ENCODE data around the gene ASAP2.
A peak's percentile ranks its signal among the peaks of the same experiment; 100 is the strongest.

ASAP2 gene

DNA sequence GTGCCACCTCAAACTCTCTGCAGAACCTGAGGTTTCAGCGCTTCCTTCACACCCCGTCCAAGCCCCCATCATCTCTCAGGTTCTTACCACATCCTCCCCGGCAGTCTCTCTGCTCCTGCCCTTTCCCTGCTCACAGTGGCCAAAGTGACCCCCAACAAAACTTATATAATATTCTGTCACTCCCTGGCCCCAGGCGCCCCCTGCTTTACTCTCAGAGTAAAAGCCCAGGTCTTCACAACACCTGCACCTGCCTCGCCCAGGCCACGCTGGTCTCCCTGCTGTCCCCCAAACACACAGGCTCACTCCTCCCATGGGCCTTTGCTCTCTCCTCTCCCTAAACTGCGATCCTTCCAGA lies 210.3 kb downstream of the ASAP2 start:
- H3K4me2 ChIP-seq (ENCODE audit: insufficient read depth, low read length), result no peak overlapping the region

DNA sequence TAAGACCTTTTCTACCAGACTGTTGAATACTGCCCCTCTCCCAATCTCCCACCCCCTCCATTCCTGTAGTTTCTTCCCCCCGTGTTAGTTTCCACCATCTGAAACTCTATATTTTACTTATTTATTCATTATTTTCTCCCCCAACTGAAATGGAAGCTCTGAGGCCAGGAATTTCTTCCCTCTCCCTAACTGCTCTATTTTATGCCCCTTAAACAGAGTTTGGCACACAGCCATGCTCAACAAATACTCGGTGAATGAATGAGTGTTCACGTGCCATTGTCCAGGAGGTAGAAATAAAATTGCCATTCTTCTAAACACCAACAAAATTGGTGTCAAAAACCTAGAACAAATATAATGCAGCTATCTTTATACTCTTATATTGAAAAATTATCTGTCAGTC lies 211.1 kb downstream of the ASAP2 start:
- Histone ChIP-seq H3K36me3 (ENCODE audit: insufficient read depth, low read length) (peaks cover 33% of the 10 kb centered on the region), H3K4me3 (ENCODE audit: low read depth in 1 of 2, low read length in 2 of 2) (no peak overlapping the region), H3K9me3 (ENCODE audit: insufficient read depth, low read length, severe bottlenecking) (no peaks in the 10 kb centered on the region), H3K4me1 (ENCODE audit: insufficient read depth, low read length) (peaks cover 30% of the 10 kb centered on the region), H3K9ac (ENCODE audit: low read depth, low read length) (no peak overlapping the region), H3K4me2 (ENCODE audit: insufficient read depth, low read length) (no peak overlapping the region), H4K20me1 (ENCODE audit: insufficient read depth, low read length) (peaks cover 26% of the 10 kb centered on the region), H3K27me3 (ENCODE audit: insufficient read depth, low read length, poor library complexity) (no peaks in the 10 kb centered on the region), H3K79me2 (ENCODE audit: insufficient read depth, low read length) (peaks cover 73% of the 10 kb centered on the region), H2AFZ (ENCODE audit: low read depth, low read length) (no peak overlapping the region), H3K27ac (ENCODE audit: low read length) (no peak overlapping the region)
- TF ChIP-seq, protein P1, sequence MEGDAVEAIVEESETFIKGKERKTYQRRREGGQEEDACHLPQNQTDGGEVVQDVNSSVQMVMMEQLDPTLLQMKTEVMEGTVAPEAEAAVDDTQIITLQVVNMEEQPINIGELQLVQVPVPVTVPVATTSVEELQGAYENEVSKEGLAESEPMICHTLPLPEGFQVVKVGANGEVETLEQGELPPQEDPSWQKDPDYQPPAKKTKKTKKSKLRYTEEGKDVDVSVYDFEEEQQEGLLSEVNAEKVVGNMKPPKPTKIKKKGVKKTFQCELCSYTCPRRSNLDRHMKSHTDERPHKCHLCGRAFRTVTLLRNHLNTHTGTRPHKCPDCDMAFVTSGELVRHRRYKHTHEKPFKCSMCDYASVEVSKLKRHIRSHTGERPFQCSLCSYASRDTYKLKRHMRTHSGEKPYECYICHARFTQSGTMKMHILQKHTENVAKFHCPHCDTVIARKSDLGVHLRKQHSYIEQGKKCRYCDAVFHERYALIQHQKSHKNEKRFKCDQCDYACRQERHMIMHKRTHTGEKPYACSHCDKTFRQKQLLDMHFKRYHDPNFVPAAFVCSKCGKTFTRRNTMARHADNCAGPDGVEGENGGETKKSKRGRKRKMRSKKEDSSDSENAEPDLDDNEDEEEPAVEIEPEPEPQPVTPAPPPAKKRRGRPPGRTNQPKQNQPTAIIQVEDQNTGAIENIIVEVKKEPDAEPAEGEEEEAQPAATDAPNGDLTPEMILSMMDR (IDR thresholded peaks at IDR 0.05; ENCODE audit: borderline replicate concordance, extremely low read depth, low read length, poor library complexity, severe bottlenecking), result no peak
- TF ChIP-seq EZH2 (IDR thresholded peaks at IDR 0.05; ENCODE audit: borderline replicate concordance, low read depth, low read length, severe bottlenecking), result no peak
- no peak for ATAC-seq (ENCODE audit: insufficient read depth, low read depth)
- DNase-seq, result no peak

More for the DNA sequence above, 210.3 kb downstream of the ASAP2 start:
- H3K9me3 ChIP-seq (ENCODE audit: insufficient read depth, low read length, severe bottlenecking), result no peaks in the 10 kb centered on the region
- TF ChIP-seq, protein P1 (IDR thresholded peaks at IDR 0.05; ENCODE audit: borderline replicate concordance, extremely low read depth, low read length, poor library complexity, severe bottlenecking), result no peak
- no peak for TF ChIP-seq EZH2 (IDR thresholded peaks at IDR 0.05; ENCODE audit: borderline replicate concordance, low read depth, low read length, severe bottlenecking)
- no peak overlapping the region for H3K4me3 ChIP-seq (ENCODE audit: low read depth in 1 of 2, low read length in 2 of 2)
- peaks cover 40% of the 10 kb centered on the region for H3K36me3 ChIP-seq (ENCODE audit: insufficient read depth, low read length)
- H3K9ac ChIP-seq (ENCODE audit: low read depth, low read length), result no peak overlapping the region; the same call in 1 of the 2 replicates
- H2AFZ ChIP-seq (ENCODE audit: low read depth, low read length), result no peak overlapping the region
- peaks cover 65% of the 10 kb centered on the region for H3K79me2 ChIP-seq (ENCODE audit: insufficient read depth, low read length)
- no peak overlapping the region for H3K27ac ChIP-seq (ENCODE audit: low read length)
- H3K4me1 ChIP-seq (ENCODE audit: insufficient read depth, low read length), result peaks cover 22% of the 10 kb centered on the region
- no peak for DNase-seq
- H3K27me3 ChIP-seq (ENCODE audit: insufficient read depth, low read length, poor library complexity), result no peaks in the 10 kb centered on the region
- ATAC-seq (ENCODE audit: insufficient read depth, low read depth), result no peak
- peaks cover 20% of the 10 kb centered on the region for H4K20me1 ChIP-seq (ENCODE audit: insufficient read depth, low read length)

DNA sequence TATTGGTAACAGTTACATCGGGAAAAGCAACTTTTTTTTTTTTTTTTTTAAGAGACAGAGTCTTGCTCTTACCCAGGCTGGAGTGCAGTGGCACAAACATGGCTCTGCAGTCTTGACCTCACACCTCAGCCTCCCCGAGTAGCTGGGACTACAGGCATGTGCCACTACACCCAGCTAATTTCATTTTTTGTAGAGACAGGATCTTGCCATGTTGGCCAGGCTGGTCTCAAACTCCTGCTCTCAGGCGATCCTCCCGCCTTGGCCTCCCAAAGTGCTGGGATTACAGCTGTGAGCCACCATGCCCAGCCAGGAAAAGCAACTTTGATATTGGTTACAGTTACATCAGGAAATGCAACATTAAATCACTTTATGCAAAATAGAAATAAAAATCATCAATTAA lies 212.1 kb downstream of the ASAP2 start:
- H4K20me1 ChIP-seq (ENCODE audit: insufficient read depth, low read length), result peaks cover 27% of the 10 kb centered on the region
- no peak overlapping the region for H3K4me2 ChIP-seq (ENCODE audit: insufficient read depth, low read length)
- peaks cover 30% of the 10 kb centered on the region for H3K4me1 ChIP-seq (ENCODE audit: insufficient read depth, low read length)
- H3K27ac ChIP-seq (ENCODE audit: low read length), result no peak overlapping the region
- no peaks in the 10 kb centered on the region for H3K9me3 ChIP-seq (ENCODE audit: insufficient read depth, low read length, severe bottlenecking)
- no peak overlapping the region for H2AFZ ChIP-seq (ENCODE audit: low read depth, low read length)
- H3K4me3 ChIP-seq (ENCODE audit: low read depth in 1 of 2, low read length in 2 of 2), result no peak overlapping the region
- H3K79me2 ChIP-seq (ENCODE audit: insufficient read depth, low read length), result peaks cover 81% of the 10 kb centered on the region
- DNase-seq (no peak), ATAC-seq (ENCODE audit: insufficient read depth, low read depth) (no peak)
- TF ChIP-seq, protein P1 (IDR thresholded peaks at IDR 0.05; ENCODE audit: borderline replicate concordance, extremely low read depth, low read length, poor library complexity, severe bottlenecking), result no peak
- TF ChIP-seq EZH2 (IDR thresholded peaks at IDR 0.05; ENCODE audit: borderline replicate concordance, low read depth, low read length, severe bottlenecking), result no peak
- H3K9ac ChIP-seq (ENCODE audit: low read depth, low read length), result no peak overlapping the region
- peaks cover 33% of the 10 kb centered on the region for H3K36me3 ChIP-seq (ENCODE audit: insufficient read depth, low read length)
- H3K27me3 ChIP-seq (ENCODE audit: insufficient read depth, low read length, poor library complexity), result no peaks in the 10 kb centered on the region

DNA sequence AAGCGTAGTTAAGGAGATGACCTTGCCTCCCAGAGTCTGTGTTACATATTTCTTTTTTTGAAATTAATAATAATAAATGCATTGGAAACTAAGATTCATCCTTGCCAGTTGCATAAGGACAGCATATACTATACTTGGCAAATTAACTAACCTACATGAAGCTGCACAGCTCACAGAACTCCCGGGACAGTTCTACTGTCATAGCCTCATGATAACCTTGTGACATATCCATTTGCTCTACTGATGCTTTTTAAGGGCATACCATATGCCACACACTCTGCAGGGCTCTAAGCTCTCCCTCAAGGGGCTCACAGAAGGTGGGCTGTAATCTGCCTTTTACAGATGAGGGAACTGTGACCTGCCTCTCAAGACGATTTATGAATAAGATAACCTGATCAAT lies 212.9 kb downstream of the ASAP2 start:
- H3K9ac ChIP-seq (ENCODE audit: low read depth, low read length), result no peak overlapping the region
- H2AFZ ChIP-seq (ENCODE audit: low read depth, low read length), result no peak overlapping the region
- DNase-seq, result no peak
- H3K36me3 ChIP-seq (ENCODE audit: insufficient read depth, low read length), result peaks cover 35% of the 10 kb centered on the region
- no peaks in the 10 kb centered on the region for H3K27me3 ChIP-seq (ENCODE audit: insufficient read depth, low read length, poor library complexity)
- no peaks in the 10 kb centered on the region for H3K9me3 ChIP-seq (ENCODE audit: insufficient read depth, low read length, severe bottlenecking)
- H3K4me1 ChIP-seq (ENCODE audit: insufficient read depth, low read length), result peaks cover 35% of the 10 kb centered on the region
- TF ChIP-seq, protein P1 (IDR thresholded peaks at IDR 0.05; ENCODE audit: borderline replicate concordance, extremely low read depth, low read length, poor library complexity, severe bottlenecking), result no peak
- no peak for TF ChIP-seq EZH2 (IDR thresholded peaks at IDR 0.05; ENCODE audit: borderline replicate concordance, low read depth, low read length, severe bottlenecking)
- no peak for ATAC-seq (ENCODE audit: insufficient read depth, low read depth)
- H3K27ac ChIP-seq (ENCODE audit: low read length), result no peak overlapping the region
- peaks cover 87% of the 10 kb centered on the region for H3K79me2 ChIP-seq (ENCODE audit: insufficient read depth, low read length)
- H4K20me1 ChIP-seq (ENCODE audit: insufficient read depth, low read length), result peaks cover 27% of the 10 kb centered on the region
- H3K4me3 ChIP-seq (ENCODE audit: low read depth in 1 of 2, low read length in 2 of 2), result no peak overlapping the region
- H3K4me2 ChIP-seq (ENCODE audit: insufficient read depth, low read length), result peak overlapping the region; percentile 5; the same call in 1 of the 2 replicates
